ENCODE measurements around the gene CERT1.
A peak's percentile ranks its signal among the peaks of the same experiment; 100 is the strongest.
"Not testable (repeated sequence)": the region's sequence is repeated elsewhere in the genome, so short reads cannot be mapped to it uniquely, and the experiment has no call there.

Gene CERT1

DNA sequence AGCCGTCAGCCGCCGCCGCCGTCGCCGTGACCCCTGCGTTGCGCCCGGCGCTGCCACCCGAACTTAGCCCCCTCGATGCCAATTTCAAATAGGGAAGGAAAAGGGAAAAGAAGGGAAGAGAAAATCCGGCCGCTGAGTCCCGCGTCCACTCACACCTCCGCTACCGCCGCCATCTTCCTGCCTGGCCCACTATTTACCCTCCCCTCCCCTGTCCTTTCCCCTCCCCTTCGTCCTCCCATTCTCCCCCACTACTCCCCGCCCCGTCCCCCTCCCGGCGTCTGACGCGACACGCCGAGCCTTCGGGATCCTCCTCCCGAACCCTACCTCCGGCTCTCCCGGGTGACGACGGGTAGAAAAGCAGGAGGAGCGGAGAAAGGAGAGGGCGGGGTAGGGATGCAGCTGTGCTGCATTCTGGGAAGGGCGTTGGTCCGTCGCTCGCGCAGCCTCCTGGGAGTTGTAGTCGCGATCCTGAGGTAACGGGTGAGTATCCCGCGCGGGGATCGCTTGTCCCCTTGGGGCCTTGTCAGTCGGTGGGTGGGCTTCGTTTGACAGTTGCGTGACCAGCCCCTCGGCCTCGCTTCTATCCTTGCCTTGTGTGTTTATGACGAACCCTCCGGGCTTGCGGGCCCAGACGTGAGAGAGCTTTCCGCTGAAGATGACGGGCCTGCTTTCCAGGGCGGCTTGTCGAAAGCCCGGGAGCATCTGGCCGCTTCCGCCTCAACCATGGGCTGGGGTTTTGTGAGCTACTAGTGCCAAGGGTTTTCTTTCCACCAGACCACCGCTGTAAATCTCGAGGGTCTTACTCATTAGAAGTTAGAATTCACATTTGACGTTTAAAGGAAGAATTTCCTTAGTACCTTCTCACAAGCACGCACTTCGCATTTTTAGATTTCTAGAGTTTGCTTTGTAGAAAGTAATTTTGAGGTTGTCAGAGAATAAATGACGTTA, at the start of gene CERT1, which contains the start of gene POLK:
TSS of gene CERT1 (minus strand) at position 195 of the 948 bp plus-strand sequence. CDS start 422 bp downstream, outside the sequence.
TSS of gene POLK (plus strand) at position 457 of the 948 bp plus-strand sequence.
- peak; percentile 98 to 99 for DNase-seq

DNA sequence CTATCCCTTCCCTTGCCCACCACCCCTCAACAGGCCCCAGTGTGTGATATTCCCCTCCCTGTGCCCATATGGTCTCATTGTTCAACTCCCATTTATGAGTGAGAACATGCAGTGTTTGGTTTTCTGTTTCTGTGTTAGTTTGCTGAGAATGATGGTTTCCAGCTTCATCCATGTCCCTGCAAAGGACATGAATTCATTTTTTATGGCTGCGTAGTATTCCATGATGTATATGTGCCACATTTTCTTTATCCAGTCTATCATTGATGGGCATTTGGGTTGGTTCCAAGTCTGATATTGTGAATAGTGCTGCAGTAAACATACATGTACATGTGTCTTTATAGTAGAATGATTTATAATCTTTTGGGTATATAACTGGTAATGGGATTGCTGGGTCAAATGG, 49.2 kb upstream of the CERT1 start:
- DNase-seq: not testable (repeated sequence)

- DNase-seq: peak; percentile 55 to 56
Observed at GRCh38 chr5:75558981-75559632, 47.7 kb upstream of the CERT1 start.

DNA sequence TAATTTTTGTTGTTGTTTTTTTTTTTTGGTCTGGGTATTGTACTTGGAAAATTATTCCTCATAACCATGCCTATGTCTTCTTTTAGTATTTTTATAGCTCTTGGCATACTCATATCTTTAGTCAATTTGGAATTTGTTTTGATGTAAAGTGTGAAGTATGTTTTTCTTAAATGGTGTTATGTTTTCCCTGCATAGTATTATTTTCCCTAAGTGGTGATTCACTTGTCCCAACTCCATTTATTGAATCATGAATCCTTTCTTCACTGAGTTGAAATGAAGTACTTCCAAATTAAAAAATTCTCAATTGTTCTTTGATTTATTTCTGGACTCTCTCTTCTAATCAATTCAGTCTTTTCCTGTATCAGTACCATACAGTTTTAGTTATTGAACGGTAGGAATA, 46.8 kb upstream of the CERT1 start:
- no peak for DNase-seq

DNA sequence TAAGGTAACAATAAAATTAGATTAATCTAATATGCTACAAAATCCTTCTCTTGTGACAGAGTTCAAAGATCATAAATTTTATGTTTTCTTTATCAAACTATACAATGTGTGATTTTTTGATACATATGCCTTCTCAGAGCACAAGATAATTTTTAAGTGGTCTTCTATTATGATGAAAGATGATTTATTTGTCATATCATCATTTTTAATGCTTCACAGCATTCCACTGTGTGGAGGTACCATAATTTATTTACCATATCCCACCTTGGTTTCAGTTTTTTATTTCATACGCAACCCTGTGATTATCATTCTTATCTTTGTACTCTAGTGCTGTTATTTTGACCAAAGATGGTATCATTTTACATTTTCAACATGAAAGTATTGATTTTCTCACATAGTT, 41.9 kb upstream of the CERT1 start:
- DNase-seq: no peak

GRCh38 chr5:75552764-75553163, 41.3 kb upstream of the CERT1 start:
- no peak for DNase-seq

GRCh38 chr5:75551471-75551870, 40.0 kb upstream of the CERT1 start:
- DNase-seq: no peak

DNA sequence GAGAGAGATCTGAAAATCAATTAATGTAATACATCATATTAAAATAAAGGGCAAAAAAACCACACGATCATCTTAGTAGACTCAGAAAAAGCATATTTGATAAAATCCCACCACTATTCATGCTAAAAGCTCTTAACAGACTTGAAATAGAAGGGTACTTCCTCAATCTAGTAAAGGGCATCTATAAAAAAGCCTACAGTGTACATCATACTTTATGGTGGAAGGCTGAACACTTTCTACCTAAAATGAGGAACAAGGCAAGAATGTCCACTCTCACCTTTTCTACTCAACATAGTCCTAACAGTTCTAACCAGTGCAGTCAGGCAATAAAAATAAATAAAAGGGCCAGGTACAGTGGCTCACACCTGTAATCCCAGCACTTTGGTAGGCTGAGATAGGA, 39.2 kb upstream of the CERT1 start:
- peak; percentile 13 to 22 for DNase-seq

- DNase-seq: no peak
Observed at GRCh38 chr5:75547812-75548211, 36.4 kb upstream of the CERT1 start.

DNA sequence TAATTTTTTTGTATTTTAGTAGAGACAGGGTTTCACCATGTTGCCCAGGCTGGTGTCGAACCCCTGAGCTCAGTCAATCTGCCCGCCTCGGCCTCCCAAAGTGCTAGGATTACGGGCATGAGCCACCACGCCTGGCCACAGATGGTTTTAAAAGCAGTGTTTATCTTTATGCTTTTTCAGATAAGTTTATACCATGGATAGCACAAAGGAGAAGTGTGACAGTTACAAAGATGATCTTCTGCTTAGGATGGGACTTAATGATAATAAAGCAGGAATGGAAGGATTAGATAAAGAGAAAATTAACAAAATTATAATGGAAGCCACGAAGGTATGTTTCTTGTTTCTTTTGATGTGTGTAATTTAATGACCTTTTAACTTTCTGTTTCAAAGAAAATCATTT, 35.4 kb upstream of the CERT1 start:
- no peak for DNase-seq

GRCh38 chr5:75545131-75545530, 33.7 kb upstream of the CERT1 start:
- no peak for DNase-seq

GRCh38 chr5:75538211-75538610, 26.8 kb upstream of the CERT1 start:
- DNase-seq: no peak

DNA sequence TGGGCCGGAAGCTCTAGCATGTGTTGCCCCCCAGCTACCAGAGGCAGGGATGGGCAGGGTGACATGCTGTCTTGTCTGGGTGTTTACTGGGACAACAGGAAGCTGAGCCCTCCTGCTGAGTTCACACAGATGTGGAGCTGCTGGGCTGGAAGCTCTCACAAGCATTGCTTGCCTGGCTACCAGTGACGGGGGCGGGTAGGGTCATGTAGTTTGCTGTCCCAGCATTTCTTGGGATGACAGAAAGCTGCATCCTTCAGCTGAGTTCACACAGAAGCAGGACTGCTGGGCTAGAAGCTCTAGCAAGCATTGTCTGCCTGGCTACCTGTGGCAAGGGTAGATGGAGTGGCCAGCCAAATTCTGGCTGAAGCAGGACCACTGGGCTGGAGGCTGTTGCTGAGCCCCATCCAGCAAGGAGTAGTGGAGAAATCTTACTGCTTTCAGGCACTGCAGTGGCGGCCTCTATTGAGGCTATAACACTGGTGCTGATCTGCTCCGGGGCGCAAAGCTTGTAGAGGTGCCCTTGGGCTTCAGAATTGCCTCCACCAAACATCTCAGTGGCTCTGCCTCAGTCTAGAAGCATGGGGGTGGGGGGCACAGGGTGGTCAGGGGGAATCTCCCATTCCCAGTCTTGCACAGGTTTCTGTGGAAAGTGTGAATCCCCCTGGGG, 25.4 kb upstream of the CERT1 start:
- DNase-seq: no peak

DNA sequence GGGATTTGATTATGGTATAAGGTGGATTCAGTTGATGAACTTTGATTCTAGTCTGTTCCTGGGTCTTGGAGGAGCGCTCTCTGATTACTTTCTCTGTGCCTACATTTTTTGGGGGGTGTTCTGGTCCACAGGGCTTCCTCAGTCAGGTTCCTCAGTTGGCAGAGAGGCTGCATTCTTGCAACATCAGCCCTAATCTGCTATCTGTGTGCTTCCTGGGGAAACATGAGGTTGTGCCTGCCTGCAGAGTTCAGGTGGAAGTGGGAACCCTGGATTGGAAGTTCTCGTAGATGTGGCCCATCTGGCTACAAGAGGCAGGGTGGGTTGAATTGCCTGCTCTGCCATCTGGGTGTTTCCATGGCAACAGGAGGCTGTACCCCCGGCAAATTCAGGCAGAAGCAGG, 24.7 kb upstream of the CERT1 start:
- no peak for DNase-seq

- DNase-seq: no peak
Observed at GRCh38 chr5:75534734-75535133, 23.3 kb upstream of the CERT1 start.

- not testable (repeated sequence) for DNase-seq
Observed at GRCh38 chr5:75533716-75534115, 22.3 kb upstream of the CERT1 start.

DNA sequence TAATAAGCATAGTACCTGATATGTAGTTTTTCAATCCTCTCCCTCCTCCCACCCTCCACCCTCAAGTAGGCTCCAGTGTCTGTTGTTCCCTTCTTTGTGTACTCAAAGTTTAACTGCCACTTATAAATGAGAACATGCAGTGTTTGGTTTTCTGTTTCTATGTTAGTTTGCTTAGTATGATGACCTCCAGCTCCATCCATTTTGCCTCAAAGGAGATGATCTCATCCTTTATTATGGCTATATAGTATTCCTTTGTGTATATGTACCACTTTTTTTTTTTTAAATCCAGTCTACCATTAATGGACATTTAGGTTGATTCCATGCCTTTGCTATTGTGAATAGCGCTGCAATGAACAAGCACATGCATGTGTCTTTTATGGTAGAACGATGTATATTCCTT, 20.8 kb upstream of the CERT1 start:
- DNase-seq: no peak

DNA sequence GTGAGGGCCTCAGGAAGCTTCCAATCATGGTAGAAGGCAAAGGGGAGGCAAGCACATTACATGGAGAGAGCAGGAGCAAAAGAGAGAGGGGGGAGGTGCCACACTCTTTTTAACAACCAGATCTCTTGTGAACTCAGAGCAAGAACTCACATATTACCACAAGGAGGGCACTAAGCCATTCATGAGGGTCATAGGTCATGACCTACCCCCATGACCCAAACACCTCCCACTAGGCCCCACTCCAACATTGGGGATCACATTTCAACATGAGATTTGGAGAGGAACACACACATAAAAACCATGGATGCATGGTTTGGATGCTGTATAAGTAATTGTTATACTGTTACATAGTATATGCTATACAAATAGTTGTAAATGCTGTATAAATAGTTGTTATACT, 17.8 kb upstream of the CERT1 start:
- no peak for DNase-seq

- no peak for DNase-seq
Observed at GRCh38 chr5:75526070-75526469, 14.6 kb upstream of the CERT1 start.

DNA sequence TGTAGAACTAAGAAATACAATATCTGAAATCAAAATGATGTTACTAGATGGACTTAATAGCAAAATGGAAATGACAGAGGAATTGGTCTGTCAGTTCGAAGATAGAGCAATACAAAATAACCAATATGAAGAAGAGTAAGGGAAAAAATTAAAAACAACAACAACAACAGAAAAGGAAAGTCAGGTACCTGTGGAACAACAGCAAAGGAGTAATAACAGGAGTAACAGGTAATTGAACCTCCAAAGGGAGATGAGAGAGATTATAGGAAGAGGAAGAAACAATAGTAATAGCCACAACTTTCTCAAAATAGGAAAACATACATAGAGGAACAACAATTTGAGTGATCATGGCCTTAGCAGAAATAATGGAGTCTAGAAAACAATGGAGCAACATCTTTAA, 13.9 kb upstream of the CERT1 start:
- no peak for DNase-seq

- no peak for DNase-seq
Observed at GRCh38 chr5:75524591-75524990, 13.2 kb upstream of the CERT1 start.

DNA sequence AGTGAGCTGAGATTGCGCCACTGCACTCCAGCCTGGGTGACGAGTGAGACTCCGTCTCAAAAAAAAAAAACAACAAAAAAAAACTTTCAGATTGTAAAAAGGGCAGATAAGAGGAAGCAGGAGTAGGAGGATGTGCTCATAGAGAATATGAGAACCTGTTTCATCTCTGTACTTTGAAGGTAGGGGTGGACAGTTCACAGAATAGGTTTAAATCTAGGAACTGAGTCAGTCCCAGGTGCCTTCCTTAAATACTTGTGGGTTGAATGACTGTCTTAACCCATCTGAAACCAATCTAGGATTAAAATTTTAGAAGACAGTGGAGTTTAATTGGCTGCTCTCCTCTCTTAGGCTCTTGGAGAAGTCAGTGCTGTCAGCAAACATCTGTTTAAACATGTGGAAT, 12.6 kb upstream of the CERT1 start:
- peak in 1 of 2 experiments; percentile 16 for DNase-seq

GRCh38 chr5:75523275-75523674, 11.8 kb upstream of the CERT1 start:
- no peak for DNase-seq

- DNase-seq: no peak
Observed at GRCh38 chr5:75522542-75522941, 11.1 kb upstream of the CERT1 start.

Measured in Kasumi-1 (cell line).